Kasumi-1 (cell line): ENCODE data around the gene CRB2.

Source experiments
- DNase-seq, 2 experiments: peaks; one replicate each; lab custom pipeline; 2025; lab: John Stamatoyannopoulos, UW

CRB2 gene

GRCh38 chr9:123422635-123423310 is 66.8 kb downstream of the CRB2 start:
- DNase-seq, result no peak

GRCh38 chr9:123423311-123423640 is 67.3 kb downstream of the CRB2 start:
- DNase-seq, result no peak

GRCh38 chr9:123424131-123424530 is 68.1 kb downstream of the CRB2 start:
- no peak for DNase-seq

- no peak for DNase-seq
These were observed 68.7 kb downstream of the CRB2 start for GRCh38 chr9:123424552-123425225.

- DNase-seq, result no peak
These were observed 69.3 kb downstream of the CRB2 start for GRCh38 chr9:123425261-123425821.

- DNase-seq, result no peak
These were observed 69.9 kb downstream of the CRB2 start for GRCh38 chr9:123425836-123426365.

- no peak for DNase-seq
These were observed 70.4 kb downstream of the CRB2 start for GRCh38 chr9:123426406-123426805.
